ENCODE results near the gene HOXD8. TPM values are rescaled to one million over a fixed set of nuclear protein-coding genes. Genes with fewer than 3 reads are reported as not detected.

The HOXD8 gene
- total and polyA plus RNA-seq, 2 donors (not counting 1 experiment from before 2014, with no cell fraction given) = not detected

- Histone ChIP-seq H3K9ac (ENCODE audit: insufficient read depth, low read length) (no peak overlapping the region), H3K4me2 (ENCODE audit: extremely low read depth, insufficient read depth, low read length) (no peak overlapping the region)
These were observed 47.0 kb upstream of the HOXD8 start for GRCh38 chr2:176082525-176082823.

GRCh38 chr2:176082824-176083751 is 46.4 kb upstream of the HOXD8 start:
- peak; percentile 73 for TF ChIP-seq EZH2 (IDR thresholded peaks at IDR 0.05; ENCODE audit: low read length, missing control alignments)
- no peak for TF ChIP-seq CTCF (conservative IDR thresholded peaks at IDR 0.05 in 1 of 2, IDR thresholded peaks at IDR 0.05 in 1 of 2; ENCODE audit: low read depth in 1 of 2, low read length in 2 of 2)
- H2AFZ ChIP-seq (ENCODE audit: low read length) = no peak overlapping the region
- DNase-seq (ENCODE audit: low read depth in 2 of 2) = no peak

More at GRCh38 chr2:176082525-176082823, 47.0 kb upstream of the HOXD8 start:
- no peaks in the 10 kb centered on the region for H3K9me3 ChIP-seq (ENCODE audit: control insufficient read depth, insufficient read depth, low read depth, low read length)
- no peak overlapping the region for H2AFZ ChIP-seq (ENCODE audit: low read length)
- H3K27ac ChIP-seq (ENCODE audit: insufficient read depth, low read length) = no peak overlapping the region
- peaks cover 81% of the 10 kb centered on the region for H3K27me3 ChIP-seq (ENCODE audit: control insufficient read depth, insufficient read depth, low read length)
- no peak for DNase-seq (ENCODE audit: low read depth in 2 of 2)
- no peaks in the 10 kb centered on the region for H3K4me1 ChIP-seq (ENCODE audit: control insufficient read depth, extremely low read depth, insufficient read depth, low read length)
- no peaks in the 10 kb centered on the region for H3K79me2 ChIP-seq (ENCODE audit: control insufficient read depth, insufficient read depth, low read length)
- H3K36me3 ChIP-seq (ENCODE audit: control insufficient read depth, insufficient read depth, low read length) = no peaks in the 10 kb centered on the region
- TF ChIP-seq CTCF (conservative IDR thresholded peaks at IDR 0.05 in 1 of 2, IDR thresholded peaks at IDR 0.05 in 1 of 2; ENCODE audit: low read depth in 1 of 2, low read length in 2 of 2) = no peak
- no peak for TF ChIP-seq EZH2 (IDR thresholded peaks at IDR 0.05; ENCODE audit: low read length, missing control alignments)
- H4K20me1 ChIP-seq (ENCODE audit: control insufficient read depth, extremely low read depth, insufficient read depth, low read length) = no peaks in the 10 kb centered on the region
- H3K4me3 ChIP-seq (replicated peaks in 1 of 4; ENCODE audit: control extremely low read depth in 1 of 4, insufficient read depth in 1 of 4, low read depth in 3 of 4, low read length in 4 of 4) = no peak overlapping the region

GRCh38 chr2:176083796-176084261 is 45.7 kb upstream of the HOXD8 start, which contains the start of gene EVX2:
Gene EVX2, minus strand, starts transcription at chr2:176083962. Its CDS starts 186 bp downstream, at chr2:176083776.
- H3K79me2 ChIP-seq (ENCODE audit: control insufficient read depth, insufficient read depth, low read length) = no peaks in the 10 kb centered on the region

More at GRCh38 chr2:176082824-176083751, 46.4 kb upstream of the HOXD8 start:
- Histone ChIP-seq H3K9me3 (ENCODE audit: control insufficient read depth, insufficient read depth, low read depth, low read length) (no peaks in the 10 kb centered on the region), H3K79me2 (ENCODE audit: control insufficient read depth, insufficient read depth, low read length) (no peaks in the 10 kb centered on the region), H3K36me3 (ENCODE audit: control insufficient read depth, insufficient read depth, low read length) (no peaks in the 10 kb centered on the region), H3K9ac (ENCODE audit: insufficient read depth, low read length) (no peak overlapping the region), H4K20me1 (ENCODE audit: control insufficient read depth, extremely low read depth, insufficient read depth, low read length) (no peaks in the 10 kb centered on the region), H3K27ac (ENCODE audit: insufficient read depth, low read length) (no peak overlapping the region), H3K4me1 (ENCODE audit: control insufficient read depth, extremely low read depth, insufficient read depth, low read length) (no peaks in the 10 kb centered on the region), H3K4me2 (ENCODE audit: extremely low read depth, insufficient read depth, low read length) (no peak overlapping the region), H3K4me3 (replicated peaks in 1 of 4; ENCODE audit: control extremely low read depth in 1 of 4, insufficient read depth in 1 of 4, low read depth in 3 of 4, low read length in 4 of 4) (no peak overlapping the region), H3K27me3 (ENCODE audit: control insufficient read depth, insufficient read depth, low read length) (peaks cover 86% of the 10 kb centered on the region)

More at GRCh38 chr2:176083796-176084261, 45.7 kb upstream of the HOXD8 start, which contains the start of gene EVX2:
- Histone ChIP-seq H3K27me3 (ENCODE audit: control insufficient read depth, insufficient read depth, low read length) (peaks cover 86% of the 10 kb centered on the region), H3K9ac (ENCODE audit: insufficient read depth, low read length) (no peak within 1 kb of the TSS), H3K27ac (ENCODE audit: insufficient read depth, low read length) (no peak within 1 kb of the TSS), H3K9me3 (ENCODE audit: control insufficient read depth, insufficient read depth, low read depth, low read length) (no peaks in the 10 kb centered on the region), H2AFZ (ENCODE audit: low read length) (no peak within 1 kb of the TSS), H3K4me2 (ENCODE audit: extremely low read depth, insufficient read depth, low read length) (no peak within 1 kb of the TSS), H4K20me1 (ENCODE audit: control insufficient read depth, extremely low read depth, insufficient read depth, low read length) (no peaks in the 10 kb centered on the region), H3K4me1 (ENCODE audit: control insufficient read depth, extremely low read depth, insufficient read depth, low read length) (no peaks in the 10 kb centered on the region), H3K36me3 (ENCODE audit: control insufficient read depth, insufficient read depth, low read length) (no peaks in the 10 kb centered on the region), H3K4me3 (replicated peaks in 1 of 4; ENCODE audit: control extremely low read depth in 1 of 4, insufficient read depth in 1 of 4, low read depth in 3 of 4, low read length in 4 of 4) (no peak within 1 kb of the TSS)
- no peak for DNase-seq (ENCODE audit: low read depth in 2 of 2)
- TF ChIP-seq EZH2 (IDR thresholded peaks at IDR 0.05; ENCODE audit: low read length, missing control alignments) (peak; percentile 60), CTCF (conservative IDR thresholded peaks at IDR 0.05 in 1 of 2, IDR thresholded peaks at IDR 0.05 in 1 of 2; ENCODE audit: low read depth in 1 of 2, low read length in 2 of 2) (no peak)
